Inflammatory macrophage (primary cell): Measurements from ENCODE around the gene HIP1R.

Experiments used
- DNase-seq, 2 donors: peaks; one replicate each; pipeline ENCODE4 v3.0.0-alpha.2; 2020 to 2022

The HIP1R gene

GRCh38 chr12:122830517-122831214 lies 4.6 kb upstream of the HIP1R start:
- peak; percentile 21 to 41 for DNase-seq

DNA sequence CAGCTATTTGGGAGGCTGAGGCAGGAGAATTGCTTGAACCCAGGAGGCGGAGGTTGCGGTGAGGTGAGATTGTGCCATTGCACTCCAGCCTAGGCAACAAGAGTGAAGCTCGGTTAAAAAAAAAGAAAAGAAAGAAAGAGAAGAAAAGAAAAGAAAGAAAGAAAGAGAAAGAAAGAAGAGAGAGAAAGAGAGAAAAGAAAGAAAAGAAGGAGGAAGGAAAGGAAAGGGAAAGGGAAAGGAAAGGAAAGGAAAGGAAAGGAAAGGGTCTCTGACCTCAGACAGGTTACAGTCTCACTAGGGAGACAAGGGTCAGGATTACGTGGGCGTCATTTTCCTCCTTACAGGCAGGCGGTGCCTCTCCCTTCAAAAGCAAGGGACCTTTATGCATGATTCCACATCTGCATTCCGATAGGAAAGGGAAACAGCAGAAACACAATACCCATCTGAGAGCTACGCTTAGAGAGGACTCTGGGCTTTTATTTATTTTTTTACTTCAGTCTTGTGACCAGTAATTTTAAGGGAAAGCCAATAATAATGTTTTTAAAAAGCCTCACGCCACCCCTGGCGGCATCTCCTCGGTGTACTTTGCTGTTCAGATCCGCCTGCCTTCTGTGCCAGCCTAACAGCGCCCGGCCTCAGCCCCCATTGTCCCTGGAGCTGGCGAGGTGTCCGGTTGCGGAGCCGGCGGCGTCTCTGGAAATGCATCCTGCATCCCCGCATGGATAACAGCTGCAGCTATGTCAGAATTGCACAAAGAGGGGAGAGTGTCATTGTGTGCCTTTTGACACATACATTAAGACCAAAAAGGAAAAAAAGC lies 945 bp upstream of the HIP1R start:
- DNase-seq = peak in 1 of 2 donors; percentile 5

- no peak for DNase-seq
These were observed 431 bp downstream of the HIP1R start for GRCh38 chr12:122835750-122836026.

DNA sequence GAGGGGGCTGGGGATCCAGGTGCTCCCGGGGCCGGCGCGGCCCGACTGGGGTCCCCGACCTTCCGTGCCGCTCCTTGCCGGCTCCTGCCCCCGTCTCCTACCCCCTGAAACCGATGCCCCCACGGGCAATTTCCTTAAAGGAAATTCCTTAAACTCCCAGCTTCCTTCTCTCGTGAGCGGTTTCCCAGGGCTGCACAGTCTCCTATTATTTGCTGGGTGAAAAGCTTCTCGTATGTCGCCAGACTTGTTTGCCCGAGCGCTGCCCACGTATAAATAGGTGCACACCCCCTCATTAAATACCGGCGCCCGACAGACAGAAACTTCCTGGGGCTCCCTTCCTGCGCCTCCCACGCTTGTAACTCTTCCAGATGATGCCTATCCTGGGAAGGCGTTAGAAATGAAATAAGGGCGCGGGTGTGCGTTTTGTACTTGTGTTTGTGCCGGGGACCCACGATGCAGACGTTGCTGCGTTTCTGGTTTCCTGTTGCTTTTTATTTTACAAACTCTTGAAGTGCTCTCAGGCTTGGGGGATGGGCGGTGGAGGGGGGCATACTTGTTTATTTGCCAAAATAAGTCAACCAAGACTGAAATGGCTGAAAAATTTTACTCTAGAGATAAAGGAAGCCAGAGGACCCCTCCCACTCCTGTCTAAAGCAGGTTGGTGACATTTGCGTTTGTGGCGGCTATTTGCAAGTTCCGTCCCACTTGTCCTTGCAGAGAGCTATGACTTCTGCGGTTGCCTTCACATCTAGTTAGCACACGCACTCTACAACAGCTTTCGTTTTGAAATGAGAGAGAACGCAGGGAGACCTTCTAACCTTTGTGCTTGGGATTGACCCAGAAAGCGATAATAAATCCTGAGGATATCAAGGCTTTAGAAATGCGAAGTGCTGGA lies 1.0 kb downstream of the HIP1R start:
- peak; percentile 22 to 34 for DNase-seq

DNA sequence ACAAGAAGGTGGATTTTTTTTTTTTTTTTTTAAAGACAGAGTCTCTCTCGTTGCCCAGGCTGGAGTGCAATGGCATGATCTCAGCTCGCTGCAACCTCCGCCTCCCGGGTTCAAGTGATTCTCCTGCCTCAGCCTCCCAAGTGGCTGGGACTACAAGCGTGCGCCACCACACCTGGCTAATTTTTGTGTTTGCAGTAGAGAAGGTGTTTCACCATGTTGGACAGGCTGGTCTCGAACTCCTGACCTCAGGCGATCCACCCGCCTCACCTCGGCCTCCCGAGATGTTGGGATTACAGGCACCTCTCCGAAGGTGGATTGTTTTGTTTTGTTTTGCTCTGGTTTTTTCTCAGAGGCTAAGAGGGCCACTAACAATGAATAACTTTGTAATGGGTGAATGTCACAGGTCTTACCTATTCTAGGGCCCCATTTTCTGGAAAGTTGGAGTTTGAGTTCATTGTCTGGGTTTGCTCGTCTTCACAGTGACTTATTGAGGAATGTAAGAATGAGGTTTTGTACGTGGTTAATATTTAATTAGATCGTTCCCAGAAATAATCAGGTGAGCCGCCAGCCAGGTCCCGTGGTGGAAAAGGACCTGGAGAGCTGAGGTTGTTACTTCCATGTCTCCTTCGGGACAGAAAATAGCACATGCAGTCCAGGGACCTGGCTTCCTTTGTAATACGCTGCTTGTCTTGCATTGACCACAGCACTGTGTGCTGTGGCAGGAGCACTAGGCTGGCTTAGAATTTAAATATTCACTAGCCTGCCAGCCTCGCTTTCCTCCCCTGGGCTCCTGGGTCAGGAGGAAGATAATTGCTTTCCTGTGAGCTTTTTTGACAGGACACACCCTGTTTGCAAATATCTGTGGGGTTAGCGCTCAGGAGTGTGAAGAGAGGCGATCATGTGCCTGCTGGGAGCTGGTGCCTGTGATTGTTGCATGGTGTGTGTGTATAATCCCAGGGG lies 2.3 kb downstream of the HIP1R start:
- DNase-seq = no peak

DNA sequence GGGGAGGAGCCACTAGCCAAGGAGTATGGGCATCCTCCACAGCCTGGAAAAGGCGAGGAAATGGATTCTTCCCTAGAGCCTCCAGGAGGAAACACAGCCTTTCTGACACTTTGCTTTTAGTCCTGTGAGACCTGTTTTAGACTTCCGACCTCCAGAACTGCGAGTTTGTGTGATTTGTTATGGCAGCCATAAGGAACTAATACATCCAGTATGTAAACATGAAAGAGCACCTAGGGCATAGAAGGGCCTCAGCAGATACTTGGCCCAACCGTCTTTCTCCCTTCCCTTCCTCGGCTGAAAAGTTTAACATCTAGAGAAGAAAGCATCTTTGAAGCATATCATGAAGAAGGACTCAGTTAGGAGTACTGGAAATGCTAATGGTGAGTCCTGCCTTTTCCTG lies 3.6 kb downstream of the HIP1R start:
- no peak for DNase-seq

DNA sequence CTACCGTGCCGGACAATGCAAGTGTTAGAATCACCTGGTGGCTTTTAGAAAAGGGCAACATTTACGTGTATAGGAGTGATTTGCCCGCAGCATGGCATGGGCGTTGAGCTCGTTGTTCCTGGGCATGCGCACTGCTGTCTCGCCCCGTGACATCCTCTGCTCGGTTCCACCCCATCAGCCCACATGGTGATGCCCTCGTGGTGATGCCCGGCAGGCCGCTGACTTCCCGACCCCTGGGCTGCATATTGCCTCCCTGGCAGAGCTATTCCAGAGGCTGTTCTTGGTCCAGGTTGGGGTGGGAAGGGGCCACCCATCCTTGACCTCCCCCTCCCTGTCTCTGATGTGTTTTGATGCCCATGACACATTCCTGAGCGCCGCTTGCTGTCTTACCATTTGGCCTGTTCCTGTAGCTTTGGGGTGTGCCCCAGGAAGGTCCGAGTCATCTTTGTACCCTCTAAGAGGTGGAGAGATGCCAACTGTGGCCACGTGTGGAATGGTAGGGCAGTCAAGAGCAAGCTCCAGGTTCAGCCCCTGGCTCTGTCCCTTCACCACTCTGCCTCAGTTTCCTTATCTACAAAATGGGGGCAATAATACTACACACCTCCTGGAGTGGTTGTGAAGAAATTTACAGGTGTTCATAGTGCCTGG lies 4.8 kb downstream of the HIP1R start:
- DNase-seq = no peak

DNA sequence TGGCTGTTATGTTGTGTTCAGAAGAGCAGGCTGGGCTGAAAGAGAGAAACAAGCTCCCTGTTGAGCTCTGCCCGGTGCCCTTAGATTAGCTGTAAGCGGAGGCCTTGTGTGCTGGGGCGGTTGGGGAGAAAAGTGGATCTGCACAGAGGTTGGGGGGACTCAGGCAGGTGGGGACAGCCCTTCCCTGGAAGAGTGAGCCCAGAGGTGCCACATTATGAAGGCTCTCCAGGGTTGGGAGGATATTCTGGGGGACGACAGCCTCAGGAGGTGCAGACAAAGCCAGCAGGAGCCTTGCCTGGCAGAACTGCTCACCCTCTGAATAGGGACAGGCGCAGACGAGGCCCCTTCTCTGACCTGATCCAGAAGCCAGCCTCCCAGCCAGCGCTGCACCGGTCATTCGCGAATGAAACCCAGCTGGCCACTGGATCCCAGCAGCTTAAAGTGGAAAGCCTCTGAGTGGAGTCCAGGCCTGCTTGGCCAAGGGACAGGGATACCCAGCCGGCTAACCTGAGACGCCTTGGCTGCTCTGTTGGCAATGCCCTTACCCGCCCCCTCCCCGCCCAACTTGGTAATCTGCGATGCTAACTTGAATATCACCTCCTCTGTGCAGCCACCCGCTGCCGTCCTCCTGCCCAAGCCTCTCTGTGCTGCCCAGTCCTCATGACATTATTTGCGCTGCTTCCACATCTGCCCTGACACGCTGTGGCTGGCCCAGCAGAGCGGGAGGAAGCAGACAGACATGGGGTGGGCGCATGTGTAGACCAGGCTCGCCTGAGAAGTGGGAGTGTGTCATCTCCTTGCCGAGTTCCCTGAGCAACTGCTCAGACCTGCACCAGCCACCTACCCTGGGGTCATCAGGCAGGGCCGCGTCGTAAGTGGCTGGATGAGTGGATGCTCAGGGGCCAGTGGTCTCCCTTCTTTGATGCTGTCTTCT lies 5.6 kb downstream of the HIP1R start:
- no peak for DNase-seq

- DNase-seq = no peak
These were observed 6.5 kb downstream of the HIP1R start for GRCh38 chr12:122841544-122842321.

DNA sequence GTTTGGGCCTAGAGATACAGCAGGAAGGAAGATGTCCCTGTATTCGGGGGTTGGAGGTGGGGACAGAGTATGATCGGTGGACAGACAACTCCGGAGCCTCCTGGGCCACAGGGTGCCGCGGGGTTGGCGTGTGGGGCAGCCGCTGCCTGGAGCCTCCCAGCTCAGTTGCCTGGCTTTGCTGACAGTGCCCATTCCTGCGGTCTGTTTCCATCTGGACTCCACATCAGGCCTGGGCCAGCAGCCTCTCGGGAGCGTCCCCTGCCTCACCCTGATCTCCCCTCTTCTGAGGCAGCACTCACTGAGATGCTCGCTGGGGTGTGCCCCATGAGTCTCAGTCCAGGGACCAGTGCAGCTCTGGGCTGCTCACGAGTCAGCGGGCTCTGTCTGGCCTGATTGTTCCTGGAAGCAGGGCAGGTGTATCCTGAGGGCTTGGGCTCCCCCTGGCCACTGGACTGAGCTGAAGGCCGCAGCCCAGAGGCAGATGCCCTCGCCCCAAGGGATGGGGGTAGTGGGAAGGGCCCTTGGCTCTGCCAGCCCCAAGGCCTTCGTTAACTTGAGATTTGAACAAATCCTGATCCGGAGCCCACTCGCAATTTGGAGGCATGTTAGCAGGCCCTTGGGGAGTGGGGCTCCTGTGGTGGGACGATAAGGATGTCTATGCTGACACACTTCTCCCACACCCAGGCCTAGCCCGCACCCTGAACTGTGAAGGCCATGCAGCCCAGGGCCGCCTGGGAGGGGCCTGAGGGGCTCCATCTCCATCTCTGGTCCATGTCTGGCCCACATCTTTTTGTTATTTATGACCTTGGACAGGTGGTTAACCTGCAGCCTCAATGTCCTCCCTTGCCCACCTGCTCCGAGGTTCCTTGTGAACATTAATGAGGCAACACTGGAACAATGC lies 7.5 kb downstream of the HIP1R start:
- DNase-seq = no peak

GRCh38 chr12:122843455-122843854 lies 8.2 kb downstream of the HIP1R start:
- DNase-seq = no peak

DNA sequence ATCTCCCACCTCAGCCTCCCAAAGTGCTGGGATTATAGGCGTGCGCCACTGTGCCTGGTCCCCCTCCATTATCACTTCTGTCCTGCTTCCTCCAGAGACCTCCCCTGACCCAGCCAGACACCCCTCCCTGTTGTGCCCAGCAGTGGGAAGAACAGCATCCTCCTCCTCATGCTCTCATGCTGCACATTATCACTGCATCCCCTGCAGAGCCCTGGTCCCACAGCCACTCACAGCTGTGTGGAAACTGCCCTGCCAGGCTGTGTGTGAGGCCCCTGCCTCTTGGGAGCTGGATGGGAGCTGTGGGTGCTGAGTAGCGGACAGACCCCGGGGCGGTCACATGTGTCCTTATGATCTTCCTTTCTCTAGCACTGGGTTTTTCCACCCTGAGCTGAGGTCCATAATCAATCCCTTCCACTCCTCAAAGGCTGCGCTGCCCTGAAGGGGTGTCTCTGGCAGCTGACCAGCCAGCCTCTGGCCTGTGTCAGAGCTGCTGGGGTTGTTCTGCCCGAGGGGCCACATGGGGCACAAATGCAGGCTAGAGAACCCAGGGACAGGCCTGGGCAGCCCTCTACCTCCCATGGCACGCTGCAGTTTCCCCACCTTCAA lies 9.2 kb downstream of the HIP1R start:
- no peak for DNase-seq

GRCh38 chr12:122845041-122845864 lies 10.0 kb downstream of the HIP1R start:
- DNase-seq = no peak

DNA sequence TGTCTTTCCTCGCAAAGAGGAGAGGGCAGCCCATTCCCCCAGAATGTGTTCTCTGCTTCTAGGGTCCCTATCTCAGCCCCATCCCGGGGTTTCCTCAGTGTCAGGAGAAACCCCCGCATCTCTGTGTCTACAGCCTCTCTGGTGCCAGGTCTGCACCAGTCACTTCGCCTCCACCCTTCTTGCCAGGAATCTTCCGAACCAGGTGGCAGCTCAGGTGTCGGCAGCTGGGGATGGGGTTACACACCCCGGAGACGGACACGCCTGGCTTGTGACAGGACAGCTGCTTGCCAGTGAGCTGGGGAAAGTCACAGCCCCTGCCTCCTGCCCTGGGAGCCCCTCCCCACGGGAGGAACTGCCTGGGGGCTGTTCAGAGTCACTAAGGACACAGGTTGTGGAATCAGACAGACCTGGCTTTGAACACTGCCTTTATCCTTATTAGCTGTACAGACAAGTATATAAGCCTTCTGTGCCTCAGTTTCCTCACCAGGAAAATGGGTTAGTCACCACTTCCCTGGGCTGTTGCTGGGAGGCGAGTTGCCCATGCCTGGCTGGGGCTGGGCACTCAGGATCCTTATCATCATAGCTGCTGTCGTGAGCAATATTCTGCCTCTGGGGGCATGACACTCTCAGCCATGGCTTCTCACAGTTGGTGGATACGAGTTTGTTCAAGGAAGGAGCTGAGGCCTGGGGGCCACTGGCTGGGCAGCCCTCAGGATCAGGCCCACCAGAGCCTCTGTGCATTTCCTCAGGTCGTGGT lies 10.8 kb downstream of the HIP1R start:
- no peak for DNase-seq

DNA sequence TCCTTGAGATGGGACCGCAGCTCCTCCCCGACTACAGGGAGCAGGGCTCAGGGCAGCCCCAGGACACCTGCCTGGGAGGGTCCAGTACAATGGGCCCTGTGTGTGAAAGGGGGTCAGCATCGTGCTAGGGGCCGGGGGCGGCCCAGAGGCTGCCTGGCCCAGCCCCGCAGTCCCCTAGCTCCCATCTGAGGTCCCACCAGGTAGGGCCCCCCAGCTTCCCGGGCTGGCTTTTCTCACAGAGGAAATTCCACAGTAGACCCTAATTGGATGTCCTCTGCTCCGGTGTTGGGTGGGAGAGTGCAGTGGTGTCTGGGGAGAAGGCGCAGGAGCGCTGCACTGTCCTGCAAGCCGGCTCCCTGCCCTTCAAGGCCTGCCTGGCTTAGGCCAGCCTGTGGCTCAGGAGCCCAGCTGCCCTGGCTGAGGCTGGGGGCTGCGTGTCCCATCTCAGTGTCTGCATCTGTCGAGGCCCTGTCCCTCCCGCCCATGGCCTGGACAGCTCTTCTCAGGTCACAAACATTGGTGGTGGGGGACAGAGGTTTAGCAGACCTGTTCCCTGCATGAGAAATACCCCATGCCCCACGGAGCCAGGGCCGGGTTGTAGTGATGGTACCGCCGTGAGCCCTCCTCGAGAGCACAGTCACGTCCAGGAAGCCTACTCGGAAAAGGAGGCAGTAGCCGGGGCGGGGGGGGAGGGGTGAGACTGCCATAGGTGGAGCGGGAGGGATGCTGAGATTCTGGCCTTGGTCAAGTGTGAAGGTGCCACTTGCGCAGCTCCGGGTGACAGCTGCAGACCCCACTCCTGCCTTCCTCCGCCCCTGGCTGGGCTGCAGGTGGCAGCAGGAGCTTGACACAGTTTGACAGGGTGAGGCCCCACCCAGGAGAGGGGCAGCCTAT lies 11.6 kb downstream of the HIP1R start:
- no peak for DNase-seq

GRCh38 chr12:122847516-122847836 lies 12.2 kb downstream of the HIP1R start:
- DNase-seq = no peak
